ENCODE results near the gene ARRDC2.
"Not testable (repeated sequence)": the region's sequence is repeated elsewhere in the genome, so short reads cannot be mapped to it uniquely, and the experiment has no call there.

The ARRDC2 gene

GRCh38 chr19:17977021-17977420 lies 30.9 kb upstream of the ARRDC2 start:
- Mint-ChIP-seq H3K27me3 (no peaks in the 10 kb centered on the region), H3K27ac (no peak overlapping the region), H3K4me3 (no peak overlapping the region), H3K9me3 (no peaks in the 10 kb centered on the region), H3K4me1 (peaks cover 11 to 28% of the 10 kb centered on the region in 2 donors), H3K36me3 (no peaks in the 10 kb centered on the region)
- DNase-seq: no peak
- ATAC-seq (replicated peaks): peak in 1 of 2 donors; percentile 43

GRCh38 chr19:17977488-17977887 lies 30.5 kb upstream of the ARRDC2 start:
- Mint-ChIP-seq H3K9me3 (no peaks in the 10 kb centered on the region), H3K36me3 (no peaks in the 10 kb centered on the region), H3K4me3 (no peak overlapping the region), H3K27me3 (no peaks in the 10 kb centered on the region), H3K4me1 (peaks cover 12 to 28% of the 10 kb centered on the region in 2 donors), H3K27ac (no peak overlapping the region)
- ATAC-seq (replicated peaks): no peak
- no peak for DNase-seq

GRCh38 chr19:17981611-17982010 lies 26.4 kb upstream of the ARRDC2 start:
- peaks cover 0 to 4% of the 10 kb centered on the region in 2 donors for H3K36me3 Mint-ChIP-seq
- H3K9me3 Mint-ChIP-seq: no peaks in the 10 kb centered on the region
- no peak overlapping the region for H3K4me3 Mint-ChIP-seq
- H3K27ac Mint-ChIP-seq: peak overlapping the region; percentile 25
- DNase-seq (no peak), ATAC-seq (replicated peaks) (no peak)
- peaks cover 4 to 7% of the 10 kb centered on the region in 2 donors for H3K27me3 Mint-ChIP-seq
- peaks cover 16 to 34% of the 10 kb centered on the region in 2 donors for H3K4me1 Mint-ChIP-seq

GRCh38 chr19:17982430-17982829 lies 25.5 kb upstream of the ARRDC2 start:
- Mint-ChIP-seq H3K27me3 (peaks cover 4 to 7% of the 10 kb centered on the region in 2 donors), H3K27ac (no peak overlapping the region), H3K36me3 (peaks cover 0 to 4% of the 10 kb centered on the region in 2 donors), H3K4me1 (peaks cover 16 to 28% of the 10 kb centered on the region in 2 donors), H3K4me3 (no peak overlapping the region), H3K9me3 (no peaks in the 10 kb centered on the region)
- ATAC-seq (replicated peaks): no peak
- DNase-seq: no peak

GRCh38 chr19:17985037-17985818 lies 22.7 kb upstream of the ARRDC2 start:
- Mint-ChIP-seq H3K9me3 (no peaks in the 10 kb centered on the region), H3K27ac (no peak overlapping the region), H3K4me3 (no peak overlapping the region), H3K4me1 (peaks cover 10 to 19% of the 10 kb centered on the region in 2 donors), H3K36me3 (peaks cover 0 to 4% of the 10 kb centered on the region in 2 donors), H3K27me3 (peaks cover 4 to 7% of the 10 kb centered on the region in 2 donors)
- ATAC-seq (replicated peaks) (no peak), DNase-seq (no peak)

- not testable (repeated sequence) for DNase-seq; H3K27me3 Mint-ChIP-seq; H3K27ac Mint-ChIP-seq; H3K4me1 Mint-ChIP-seq; H3K36me3 Mint-ChIP-seq; H3K4me3 Mint-ChIP-seq; ATAC-seq (replicated peaks); H3K9me3 Mint-ChIP-seq
Observed at GRCh38 chr19:17986569-17986968, 21.4 kb upstream of the ARRDC2 start.

- H3K27ac Mint-ChIP-seq: no peak overlapping the region
- DNase-seq: no peak
- peaks cover 0 to 4% of the 10 kb centered on the region in 2 donors for H3K36me3 Mint-ChIP-seq
- H3K4me3 Mint-ChIP-seq: no peak overlapping the region
- H3K27me3 Mint-ChIP-seq: peaks cover 4 to 7% of the 10 kb centered on the region in 2 donors
- peaks cover 4 to 6% of the 10 kb centered on the region in 2 donors for H3K4me1 Mint-ChIP-seq
- no peaks in the 10 kb centered on the region for H3K9me3 Mint-ChIP-seq
- no peak for ATAC-seq (replicated peaks)
Observed at GRCh38 chr19:17988161-17988560, 19.8 kb upstream of the ARRDC2 start.

GRCh38 chr19:17989425-17990094 lies 18.4 kb upstream of the ARRDC2 start:
- ATAC-seq (replicated peaks): no peak

GRCh38 chr19:17993076-17993813 lies 14.7 kb upstream of the ARRDC2 start:
- no peak overlapping the region for H3K27ac Mint-ChIP-seq
- H3K4me1 Mint-ChIP-seq: peaks cover 6 to 15% of the 10 kb centered on the region in 2 donors
- ATAC-seq (replicated peaks) (no peak), DNase-seq (no peak)
- H3K4me3 Mint-ChIP-seq: no peak overlapping the region
- no peaks in the 10 kb centered on the region for H3K27me3 Mint-ChIP-seq
- no peaks in the 10 kb centered on the region for H3K36me3 Mint-ChIP-seq
- H3K9me3 Mint-ChIP-seq: no peaks in the 10 kb centered on the region

More at GRCh38 chr19:17989425-17990094, 18.4 kb upstream of the ARRDC2 start:
- H3K27me3 Mint-ChIP-seq: peaks cover 4 to 7% of the 10 kb centered on the region in 2 donors
- no peak overlapping the region for H3K4me3 Mint-ChIP-seq
- no peak for DNase-seq
- H3K27ac Mint-ChIP-seq: no peak overlapping the region
- H3K4me1 Mint-ChIP-seq: peaks cover 4 to 6% of the 10 kb centered on the region in 2 donors
- no peaks in the 10 kb centered on the region for H3K9me3 Mint-ChIP-seq
- H3K36me3 Mint-ChIP-seq: peaks cover 0 to 4% of the 10 kb centered on the region in 2 donors

- no peaks in the 10 kb centered on the region for H3K9me3 Mint-ChIP-seq
- peaks cover 16 to 40% of the 10 kb centered on the region in 2 donors for H3K4me1 Mint-ChIP-seq
Observed at GRCh38 chr19:17996826-17997316, 11.1 kb upstream of the ARRDC2 start.

GRCh38 chr19:17997969-17998826 lies 9.8 kb upstream of the ARRDC2 start:
- H3K27ac Mint-ChIP-seq: no peak overlapping the region
- DNase-seq: no peak
- H3K4me1 Mint-ChIP-seq: peaks cover 16 to 51% of the 10 kb centered on the region in 2 donors
- H3K4me3 Mint-ChIP-seq: no peak overlapping the region
- no peaks in the 10 kb centered on the region for H3K9me3 Mint-ChIP-seq
- peaks cover 2 to 9% of the 10 kb centered on the region in 2 donors for H3K36me3 Mint-ChIP-seq
- H3K27me3 Mint-ChIP-seq: no peaks in the 10 kb centered on the region
- no peak for ATAC-seq (replicated peaks)

More at GRCh38 chr19:17996826-17997316, 11.1 kb upstream of the ARRDC2 start:
- no peaks in the 10 kb centered on the region for H3K27me3 Mint-ChIP-seq
- peak; percentile 57 to 58 for ATAC-seq (replicated peaks)
- peak overlapping the region in 1 of 2 donors; percentile 33 for H3K4me3 Mint-ChIP-seq
- no peak overlapping the region for H3K27ac Mint-ChIP-seq
- H3K36me3 Mint-ChIP-seq: peaks cover 0 to 4% of the 10 kb centered on the region in 2 donors
- peak; percentile 83 for DNase-seq

- Mint-ChIP-seq H3K27me3 (no peaks in the 10 kb centered on the region), H3K36me3 (peaks cover 2 to 9% of the 10 kb centered on the region in 2 donors), H3K27ac (peak overlapping the region; percentile 73), H3K4me1 (peaks cover 16 to 51% of the 10 kb centered on the region in 2 donors), H3K9me3 (no peaks in the 10 kb centered on the region), H3K4me3 (peak overlapping the region in 1 of 2 donors; percentile 4)
- ATAC-seq (replicated peaks): no peak
- no peak for DNase-seq
Observed at GRCh38 chr19:17998827-17999150, 9.2 kb upstream of the ARRDC2 start.

GRCh38 chr19:17999684-18000479 lies 8.1 kb upstream of the ARRDC2 start:
- ATAC-seq (replicated peaks) (no peak), DNase-seq (no peak)
- Mint-ChIP-seq H3K9me3 (no peaks in the 10 kb centered on the region), H3K27ac (peak overlapping the region; percentile 97), H3K4me1 (peaks cover 16 to 51% of the 10 kb centered on the region in 2 donors), H3K27me3 (no peaks in the 10 kb centered on the region), H3K36me3 (peaks cover 2 to 9% of the 10 kb centered on the region in 2 donors), H3K4me3 (peak overlapping the region; percentile 81 to 83)
